ENCODE results near the gene ACAD10. TPM values are rescaled to one million over a fixed set of nuclear protein-coding genes. Genes with fewer than 3 reads are reported as not detected.

The ACAD10 gene
- total and polyA plus RNA-seq, 10 of the 15 experiments (the other 5 are each of a cell fraction or from before 2014, with no cell fraction given): 2.9 to 21.9 (median 17.5) TPM

DNA sequence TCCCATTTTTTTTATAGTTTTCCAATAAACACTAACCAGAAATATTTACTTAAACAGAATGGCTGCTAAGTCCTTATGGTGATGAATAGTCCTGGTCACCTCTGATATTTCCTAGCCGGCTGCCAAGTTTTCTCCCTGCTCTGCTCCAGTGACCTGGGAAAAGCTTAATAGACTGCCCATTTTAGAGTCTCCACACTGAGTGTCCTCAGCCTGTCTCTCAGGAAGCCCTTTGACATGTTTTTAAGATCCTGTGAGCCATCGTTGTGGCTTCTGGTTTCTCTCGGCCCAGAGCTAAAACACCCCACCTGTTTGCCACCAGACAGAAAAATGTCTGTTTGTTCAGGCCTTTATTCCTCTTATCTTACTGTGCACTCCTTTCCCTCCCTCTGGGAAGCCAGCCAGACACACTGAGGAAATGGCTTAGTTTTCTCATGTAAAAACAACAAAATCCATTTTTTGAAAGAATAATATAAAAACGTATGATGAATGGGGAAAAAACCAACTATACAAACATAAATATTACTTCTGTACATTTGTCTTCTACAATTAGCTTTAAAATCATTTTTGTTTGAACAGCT lies 55.5 kb downstream of the ACAD10 start:
- no peaks in the 10 kb centered on the region for H3K27me3 ChIP-seq (replicated peaks in 1 of 2; ENCODE audit: control insufficient read depth in 2 of 2, insufficient read depth in 2 of 2, low read length in 1 of 2)
- ChIA-PET RAD21 (ENCODE audit: unreplicated experiment) (no interaction called here), SMC1A (ENCODE audit: uncharacterized antibody, unreplicated experiment) (interaction anchor here (0.7 to 1.2 kb wide), 4 partner anchors 23 to 277 kb away, joined by 3 read pairs; partner anchors contain the start of genes ACAD10 and BRAP), POLR2A (interaction anchor here (1.4 kb wide), 1 partner anchor 38 kb away, joined by 3 read pairs; no protein-coding TSS in a partner anchor), CTCF (interaction anchor here (3.0 kb wide), 1 partner anchor 71 kb away, joined by 11 read pairs; no protein-coding TSS in a partner anchor)
- intact Hi-C loops (cut with micrococcal nuclease; ENCODE audit: unreplicated experiment): no loop called here
- no peak for FAIRE-seq
- H3K4me3 ChIP-seq: no peak overlapping the region
- ATAC-seq: no peak
- H3K79me2 ChIP-seq (ENCODE audit: control insufficient read depth, insufficient read depth, low read length): no peaks in the 10 kb centered on the region
- DNase-seq (ENCODE audit: low read depth, low spot score): no peak
- no peak overlapping the region for H3K4me2 ChIP-seq (ENCODE audit: control insufficient read depth, insufficient read depth)
- H2AFZ ChIP-seq (ENCODE audit: control insufficient read depth, low read depth, low read length): no peak overlapping the region
- TF ChIP-seq RB1 (IDR thresholded peaks at IDR 0.05; ENCODE audit: borderline replicate concordance) (no peak), RAD21 (IDR thresholded peaks at IDR 0.05; ENCODE audit: insufficient read depth, low read depth, low read length) (no peak), POU2F2 (IDR thresholded peaks at IDR 0.05; ENCODE audit: borderline replicate concordance, low read depth, low read length) (no peak), SIN3A (IDR thresholded peaks at IDR 0.05; ENCODE audit: low read depth, low read length) (no peak), PAX8 (IDR thresholded peaks at IDR 0.05) (no peak), MEF2A (IDR thresholded peaks at IDR 0.05; ENCODE audit: insufficient read depth, low read depth, low read length) (no peak), NR2C1 (IDR thresholded peaks at IDR 0.05) (no peak), PML (IDR thresholded peaks at IDR 0.05; ENCODE audit: low read length) (no peak), CEBPB (IDR thresholded peaks at IDR 0.05; ENCODE audit: borderline replicate concordance in 1 of 2, low read depth in 2 of 2, low read length in 2 of 2) (no peak), ZZZ3 (IDR thresholded peaks at IDR 0.05; ENCODE audit: control insufficient read depth, insufficient read length, low read depth) (no peak), POLR2AphosphoS2 (IDR thresholded peaks at IDR 0.05; ENCODE audit: low read depth, low read length) (no peak), WRNIP1 (IDR thresholded peaks at IDR 0.05; ENCODE audit: borderline replicate concordance, low read depth, low read length) (no peak), GABPA (IDR thresholded peaks at IDR 0.05; ENCODE audit: low read depth) (no peak)
- TF ChIP-seq, protein P1, sequence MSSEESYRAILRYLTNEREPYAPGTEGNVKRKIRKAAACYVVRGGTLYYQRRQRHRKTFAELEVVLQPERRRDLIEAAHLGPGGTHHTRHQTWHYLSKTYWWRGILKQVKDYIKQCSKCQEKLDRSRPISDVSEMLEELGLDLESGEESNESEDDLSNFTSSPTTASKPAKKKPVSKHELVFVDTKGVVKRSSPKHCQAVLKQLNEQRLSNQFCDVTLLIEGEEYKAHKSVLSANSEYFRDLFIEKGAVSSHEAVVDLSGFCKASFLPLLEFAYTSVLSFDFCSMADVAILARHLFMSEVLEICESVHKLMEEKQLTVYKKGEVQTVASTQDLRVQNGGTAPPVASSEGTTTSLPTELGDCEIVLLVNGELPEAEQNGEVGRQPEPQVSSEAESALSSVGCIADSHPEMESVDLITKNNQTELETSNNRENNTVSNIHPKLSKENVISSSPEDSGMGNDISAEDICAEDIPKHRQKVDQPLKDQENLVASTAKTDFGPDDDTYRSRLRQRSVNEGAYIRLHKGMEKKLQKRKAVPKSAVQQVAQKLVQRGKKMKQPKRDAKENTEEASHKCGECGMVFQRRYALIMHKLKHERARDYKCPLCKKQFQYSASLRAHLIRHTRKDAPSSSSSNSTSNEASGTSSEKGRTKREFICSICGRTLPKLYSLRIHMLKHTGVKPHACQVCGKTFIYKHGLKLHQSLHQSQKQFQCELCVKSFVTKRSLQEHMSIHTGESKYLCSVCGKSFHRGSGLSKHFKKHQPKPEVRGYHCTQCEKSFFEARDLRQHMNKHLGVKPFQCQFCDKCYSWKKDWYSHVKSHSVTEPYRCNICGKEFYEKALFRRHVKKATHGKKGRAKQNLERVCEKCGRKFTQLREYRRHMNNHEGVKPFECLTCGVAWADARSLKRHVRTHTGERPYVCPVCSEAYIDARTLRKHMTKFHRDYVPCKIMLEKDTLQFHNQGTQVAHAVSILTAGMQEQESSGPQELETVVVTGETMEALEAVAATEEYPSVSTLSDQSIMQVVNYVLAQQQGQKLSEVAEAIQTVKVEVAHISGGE (CRISPR knock-in tag; IDR thresholded peaks at IDR 0.05): no peak
- TF ChIP-seq, protein P2, sequence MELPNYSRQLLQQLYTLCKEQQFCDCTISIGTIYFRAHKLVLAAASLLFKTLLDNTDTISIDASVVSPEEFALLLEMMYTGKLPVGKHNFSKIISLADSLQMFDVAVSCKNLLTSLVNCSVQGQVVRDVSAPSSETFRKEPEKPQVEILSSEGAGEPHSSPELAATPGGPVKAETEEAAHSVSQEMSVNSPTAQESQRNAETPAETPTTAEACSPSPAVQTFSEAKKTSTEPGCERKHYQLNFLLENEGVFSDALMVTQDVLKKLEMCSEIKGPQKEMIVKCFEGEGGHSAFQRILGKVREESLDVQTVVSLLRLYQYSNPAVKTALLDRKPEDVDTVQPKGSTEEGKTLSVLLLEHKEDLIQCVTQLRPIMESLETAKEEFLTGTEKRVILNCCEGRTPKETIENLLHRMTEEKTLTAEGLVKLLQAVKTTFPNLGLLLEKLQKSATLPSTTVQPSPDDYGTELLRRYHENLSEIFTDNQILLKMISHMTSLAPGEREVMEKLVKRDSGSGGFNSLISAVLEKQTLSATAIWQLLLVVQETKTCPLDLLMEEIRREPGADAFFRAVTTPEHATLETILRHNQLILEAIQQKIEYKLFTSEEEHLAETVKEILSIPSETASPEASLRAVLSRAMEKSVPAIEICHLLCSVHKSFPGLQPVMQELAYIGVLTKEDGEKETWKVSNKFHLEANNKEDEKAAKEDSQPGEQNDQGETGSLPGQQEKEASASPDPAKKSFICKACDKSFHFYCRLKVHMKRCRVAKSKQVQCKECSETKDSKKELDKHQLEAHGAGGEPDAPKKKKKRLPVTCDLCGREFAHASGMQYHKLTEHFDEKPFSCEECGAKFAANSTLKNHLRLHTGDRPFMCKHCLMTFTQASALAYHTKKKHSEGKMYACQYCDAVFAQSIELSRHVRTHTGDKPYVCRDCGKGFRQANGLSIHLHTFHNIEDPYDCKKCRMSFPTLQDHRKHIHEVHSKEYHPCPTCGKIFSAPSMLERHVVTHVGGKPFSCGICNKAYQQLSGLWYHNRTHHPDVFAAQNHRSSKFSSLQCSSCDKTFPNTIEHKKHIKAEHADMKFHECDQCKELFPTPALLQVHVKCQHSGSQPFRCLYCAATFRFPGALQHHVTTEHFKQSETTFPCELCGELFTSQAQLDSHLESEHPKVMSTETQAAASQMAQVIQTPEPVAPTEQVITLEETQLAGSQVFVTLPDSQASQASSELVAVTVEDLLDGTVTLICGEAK (IDR thresholded peaks at IDR 0.05; ENCODE audit: borderline replicate concordance): no peak
- H3K9me3 ChIP-seq (replicated peaks; ENCODE audit: control insufficient read depth, insufficient read depth, low read length): no peaks in the 10 kb centered on the region
- H3K9ac ChIP-seq (ENCODE audit: control insufficient read depth, insufficient read depth, low read length): no peak overlapping the region
- no peak overlapping the region for H3K27ac ChIP-seq (ENCODE audit: control insufficient read depth, insufficient read depth)
- H4K20me1 ChIP-seq (ENCODE audit: control insufficient read depth, insufficient read depth): no peaks in the 10 kb centered on the region
- no TSS peak for BruUV-seq (replicated peaks)
- WGBS (ENCODE audit: insufficient coverage, insufficient replicate concordance, low lambda C conversion rate, missing lambda C conversion rate): 67% methylated on average over 4 of the region's 4 CpGs
- in situ Hi-C loops (cut with MboI): no loop called here
- no peaks in the 10 kb centered on the region for H3K4me1 ChIP-seq (ENCODE audit: control insufficient read depth, insufficient read depth, low read length)
- peaks cover 0 to 13% of the 10 kb centered on the region in 2 experiments for H3K36me3 ChIP-seq (ENCODE audit: control insufficient read depth in 2 of 2, insufficient read depth in 2 of 2, low read length in 1 of 2)
